Breast epithelium (tissue), 3 donors: Measurements from ENCODE around the gene PTPRG.

Source experiments
- POLR2A ChIP-seq: fragments of 450-650 bp; IDR thresholded peaks from one replicate; pipeline ENCODE4 v1.6.1; 2016; ENCODE audit warnings: antibody characterized with exemption, mild to moderate bottlenecking, moderate library complexity
- POLR2AphosphoS5 ChIP-seq, 3 donors: sonication (generic); formaldehyde crosslinking; IDR thresholded peaks; one replicate each; pipeline ENCODE4 v1.6.1; 2017; ENCODE audit warnings: antibody characterized with exemption in 3 of 3
- TF ChIP-seq, protein P1 (sequence below), 3 donors: fragments of 450-650 bp; IDR thresholded peaks; one replicate each; pipeline ENCODE4 v1.5.1; 2016 to 2017; ENCODE audit warnings: antibody characterized with exemption in 3 of 3, mild to moderate bottlenecking in 3 of 3, moderate library complexity in 3 of 3

DNA sequence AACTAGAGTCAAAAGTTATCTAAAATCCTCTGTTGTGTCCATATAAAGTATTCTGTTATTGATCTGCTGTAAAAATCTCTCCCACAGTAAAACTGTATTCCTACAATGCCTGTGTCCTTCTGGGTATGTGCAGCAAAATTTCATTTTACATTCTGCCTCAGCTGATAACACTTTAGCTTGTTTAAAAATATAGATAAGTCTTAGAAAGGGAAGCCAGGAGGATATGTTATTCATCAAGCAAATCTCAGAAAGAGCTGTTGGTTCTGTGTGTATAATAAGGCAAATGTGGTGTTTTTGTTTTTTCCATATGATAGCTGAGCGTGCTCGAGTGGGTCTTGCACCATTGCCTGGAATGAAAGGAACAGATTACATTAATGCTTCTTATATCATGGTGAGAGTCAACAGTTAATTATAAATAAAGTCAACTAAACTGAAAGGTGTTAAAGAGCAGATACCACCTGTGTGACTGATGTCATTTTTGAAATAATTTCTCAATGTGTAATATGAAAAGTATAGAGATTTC is 715.3 kb downstream of the PTPRG start:
- TF ChIP-seq, protein P1, sequence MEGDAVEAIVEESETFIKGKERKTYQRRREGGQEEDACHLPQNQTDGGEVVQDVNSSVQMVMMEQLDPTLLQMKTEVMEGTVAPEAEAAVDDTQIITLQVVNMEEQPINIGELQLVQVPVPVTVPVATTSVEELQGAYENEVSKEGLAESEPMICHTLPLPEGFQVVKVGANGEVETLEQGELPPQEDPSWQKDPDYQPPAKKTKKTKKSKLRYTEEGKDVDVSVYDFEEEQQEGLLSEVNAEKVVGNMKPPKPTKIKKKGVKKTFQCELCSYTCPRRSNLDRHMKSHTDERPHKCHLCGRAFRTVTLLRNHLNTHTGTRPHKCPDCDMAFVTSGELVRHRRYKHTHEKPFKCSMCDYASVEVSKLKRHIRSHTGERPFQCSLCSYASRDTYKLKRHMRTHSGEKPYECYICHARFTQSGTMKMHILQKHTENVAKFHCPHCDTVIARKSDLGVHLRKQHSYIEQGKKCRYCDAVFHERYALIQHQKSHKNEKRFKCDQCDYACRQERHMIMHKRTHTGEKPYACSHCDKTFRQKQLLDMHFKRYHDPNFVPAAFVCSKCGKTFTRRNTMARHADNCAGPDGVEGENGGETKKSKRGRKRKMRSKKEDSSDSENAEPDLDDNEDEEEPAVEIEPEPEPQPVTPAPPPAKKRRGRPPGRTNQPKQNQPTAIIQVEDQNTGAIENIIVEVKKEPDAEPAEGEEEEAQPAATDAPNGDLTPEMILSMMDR (IDR thresholded peaks at IDR 0.05) = no peak
- TF ChIP-seq POLR2AphosphoS5 (IDR thresholded peaks at IDR 0.05) (no peak), POLR2A (no peak)
